WTC11 (cell line): ENCODE results near the gene SUCLA2. TPM values are rescaled to one million over a fixed set of nuclear protein-coding genes. Genes with fewer than 3 reads are reported as not detected.
A peak's percentile ranks its signal among the peaks of the same experiment; 100 is the strongest.

ENCODE experiments used
- AFF4 ChIP-seq: sonication (generic); formaldehyde crosslinking; IDR thresholded peaks from 2 replicates; pipeline ENCODE4 v1.8.1; 2023; ENCODE audit warnings: mild to moderate bottlenecking, missing genetic modification reagents, borderline replicate concordance
- ATF2 ChIP-seq: sonication (generic); formaldehyde crosslinking; IDR thresholded peaks from 2 replicates; pipeline ENCODE4 v1.8.1; 2022; ENCODE audit warnings: low read depth, missing genetic modification reagents, borderline replicate concordance
- ATF3 ChIP-seq: sonication (generic); formaldehyde crosslinking; conservative IDR thresholded peaks from 2 replicates; pipeline ENCODE4 v1.8.1; 2022; ENCODE audit warnings: mild to moderate bottlenecking, missing genetic modification reagents
- CREM ChIP-seq: sonication (generic); formaldehyde crosslinking; IDR thresholded peaks from 2 replicates; pipeline ENCODE4 v1.8.1; 2022; ENCODE audit warnings: mild to moderate bottlenecking, missing genetic modification reagents, moderate library complexity
- ETV6 ChIP-seq: sonication (generic); formaldehyde crosslinking; IDR thresholded peaks from 2 replicates; pipeline ENCODE4 v1.8.1; 2022; ENCODE audit warnings: mild to moderate bottlenecking, missing genetic modification reagents
- FOXJ3 ChIP-seq: sonication (generic); formaldehyde crosslinking; IDR thresholded peaks from 2 replicates; pipeline ENCODE4 v1.9.0; 2021; ENCODE audit warnings: missing genetic modification reagents, mild to moderate bottlenecking, borderline replicate concordance
- FOXK1 ChIP-seq: sonication (generic); formaldehyde crosslinking; IDR thresholded peaks from 2 replicates; pipeline ENCODE4 v1.8.0; 2022; ENCODE audit warnings: mild to moderate bottlenecking, moderate library complexity, missing genetic modification reagents
- FOXP1 ChIP-seq: sonication (generic); formaldehyde crosslinking; IDR thresholded peaks from 2 replicates; pipeline ENCODE4 v1.8.0; 2022; ENCODE audit warnings: missing genetic modification reagents, mild to moderate bottlenecking, moderate library complexity, borderline replicate concordance
- GRHL2 ChIP-seq: fragments of 250-450 bp; sonication (Bioruptor Pico); IDR thresholded peaks from 2 replicates; pipeline ENCODE4 v1.8.0; 2022; ENCODE audit warnings: mild to moderate bottlenecking, moderate library complexity; ENCODE audit not compliant: insufficient replicate concordance, severe bottlenecking
- HMGA2 ChIP-seq: fragments of 250-450 bp; sonication (Bioruptor Pico); IDR thresholded peaks from 2 replicates; pipeline ENCODE4 v1.4.0; 2021; ENCODE audit warnings: mild to moderate bottlenecking, moderate library complexity
- HMGXB4 ChIP-seq: sonication (generic); formaldehyde crosslinking; IDR thresholded peaks from 2 replicates; pipeline ENCODE4 v1.8.1; 2023; ENCODE audit warnings: mild to moderate bottlenecking, moderate library complexity, missing genetic modification reagents
- JUN ChIP-seq: sonication (generic); formaldehyde crosslinking; IDR thresholded peaks from 2 replicates; pipeline ENCODE4 v1.8.0; 2023; ENCODE audit warnings: mild to moderate bottlenecking, missing genetic modification reagents
- KAT7 ChIP-seq: sonication (generic); formaldehyde crosslinking; IDR thresholded peaks from 2 replicates; pipeline ENCODE4 v1.8.1; 2023; ENCODE audit warnings: missing genetic modification reagents, mild to moderate bottlenecking, borderline replicate concordance
- MLX ChIP-seq: sonication (generic); formaldehyde crosslinking; IDR thresholded peaks from 2 replicates; pipeline ENCODE4 v1.8.1; 2023; ENCODE audit warnings: mild to moderate bottlenecking, missing genetic modification reagents, moderate library complexity
- MYBL2 ChIP-seq: sonication (generic); formaldehyde crosslinking; IDR thresholded peaks from 2 replicates; pipeline ENCODE4 v1.8.1; 2023; ENCODE audit warnings: mild to moderate bottlenecking, moderate library complexity, missing genetic modification reagents
- NFATC4 ChIP-seq: fragments of 250-450 bp; sonication (Bioruptor Pico); IDR thresholded peaks from 2 replicates; pipeline ENCODE4 v1.9.0; 2021; ENCODE audit warnings: mild to moderate bottlenecking
- NFYB ChIP-seq: sonication (generic); formaldehyde crosslinking; conservative IDR thresholded peaks from 2 replicates; pipeline ENCODE4 v1.8.0; 2022; ENCODE audit warnings: low read depth, missing genetic modification reagents
- SMAD4 ChIP-seq: sonication (generic); formaldehyde crosslinking; IDR thresholded peaks from 2 replicates; pipeline ENCODE4 v1.8.0; 2022; ENCODE audit warnings: mild to moderate bottlenecking, missing genetic modification reagents
- SOX15 ChIP-seq: fragments of 250-450 bp; sonication (Bioruptor Pico); IDR thresholded peaks from 2 replicates; pipeline ENCODE4 v1.9.0; 2021; ENCODE audit warnings: mild to moderate bottlenecking
- SP1 ChIP-seq: sonication (generic); formaldehyde crosslinking; conservative IDR thresholded peaks from 2 replicates; pipeline ENCODE4 v1.8.1; 2022; ENCODE audit warnings: missing genetic modification reagents
- TP53 ChIP-seq: sonication (generic); formaldehyde crosslinking; IDR thresholded peaks from 2 replicates; pipeline ENCODE4 v1.8.1; 2023; ENCODE audit warnings: mild to moderate bottlenecking, missing genetic modification reagents
- ZMAT4 ChIP-seq: fragments of 250-450 bp; sonication (Bioruptor Pico); IDR thresholded peaks from 2 replicates; pipeline ENCODE4 v1.9.0; 2021; ENCODE audit warnings: mild to moderate bottlenecking
- ZNF263 ChIP-seq: sonication (generic); formaldehyde crosslinking; IDR thresholded peaks from 2 replicates; pipeline ENCODE4 v1.8.1; 2022; ENCODE audit warnings: low read depth, mild to moderate bottlenecking, moderate library complexity, missing genetic modification reagents
- ZNF396 ChIP-seq: fragments of 250-450 bp; sonication (Bioruptor Pico); IDR thresholded peaks from 2 replicates; pipeline ENCODE4 v1.8.0; 2021; ENCODE audit warnings: mild to moderate bottlenecking, moderate library complexity, borderline replicate concordance
- ZNF416 ChIP-seq: fragments of 250-450 bp; sonication (Bioruptor Pico); IDR thresholded peaks from 2 replicates; pipeline ENCODE4 v1.9.0; 2021; ENCODE audit warnings: mild to moderate bottlenecking, inconsistent platforms
- ZNF423 ChIP-seq: fragments of 250-450 bp; sonication (Bioruptor Pico); IDR thresholded peaks from 2 replicates; pipeline ENCODE4 v2.1.2; 2022; ENCODE audit warnings: mild to moderate bottlenecking, moderate library complexity
- ZNF512 ChIP-seq: sonication (generic); formaldehyde crosslinking; IDR thresholded peaks from 2 replicates; pipeline ENCODE4 v1.8.1; 2022; ENCODE audit warnings: missing genetic modification reagents, borderline replicate concordance
- total RNA-seq: library from RNA; stranded (reverse); gene quantifications from 3 replicates; pipeline ENCODE4 v1.2.3, GENCODE V29; 2021

Gene SUCLA2
- total RNA-seq, 1 experiment from 2014 or later = 66.8 TPM

GRCh38 chr13:48037346-48038173, 36.5 kb upstream of the SUCLA2 start, which contains the start of gene NUDT15 (continued):
- TF ChIP-seq KAT7 (CRISPR knock-in tag) (peak; percentile 89), ETV6 (CRISPR knock-in tag) (peak; percentile 55; the same call in 1 of the 2 replicates), ZMAT4 (no peak), AFF4 (CRISPR knock-in tag) (peak; percentile 88; the same call in 1 of the 2 replicates), HMGA2 (CRISPR knock-in tag) (no peak), ATF2 (peak; percentile 83; the same call in 1 of the 2 replicates), SOX15 (CRISPR knock-in tag) (no peak), HMGXB4 (peak; percentile 86; the same call in 1 of the 2 replicates), SP1 (CRISPR knock-in tag) (peak; percentile 85), FOXJ3 (CRISPR knock-in tag) (0 out of 2 replicates have a peak, but pooled peaks have one; percentile 56), FOXK1 (CRISPR knock-in tag) (peak; percentile 77), ZNF263 (CRISPR knock-in tag) (no peak), ZNF512 (CRISPR knock-in tag) (0 out of 2 replicates have a peak, but pooled peaks have one; percentile 39), FOXP1 (CRISPR knock-in tag) (peak; percentile 97), ZNF396 (CRISPR knock-in tag) (no peak), ZNF416 (CRISPR knock-in tag) (0 out of 2 replicates have a peak, but pooled peaks have one; percentile 68), GRHL2 (CRISPR knock-in tag) (no peak), TP53 (peak; percentile 87; the same call in 1 of the 2 replicates), NFATC4 (CRISPR knock-in tag) (no peak), JUN (no peak), SMAD4 (no peak), ATF3 (CRISPR knock-in tag) (no peak), ZNF423 (CRISPR knock-in tag) (no peak), MLX (no peak), NFYB (CRISPR knock-in tag) (peak; percentile 59), MYBL2 (CRISPR knock-in tag) (peak; percentile 97), CREM (CRISPR knock-in tag) (peak; percentile 87)
